GM18870 (cell line): ENCODE data around the gene MYRF.

Source experiments
- ATAC-seq: cut with Tn5 transposase; IDR thresholded peaks from one replicate; pipeline ENCODE4 v1.9.1; 2021; ENCODE audit warnings: moderate library complexity; ENCODE audit not compliant: unreplicated experiment

MYRF gene

GRCh38 chr11:61738776-61739175 lies 13.7 kb upstream of the MYRF start:
- no peak for ATAC-seq

GRCh38 chr11:61739413-61739812 lies 13.0 kb upstream of the MYRF start:
- ATAC-seq = no peak

- ATAC-seq = no peak
These were observed 12.5 kb upstream of the MYRF start for GRCh38 chr11:61739966-61740365.

- no peak for ATAC-seq
These were observed 10.0 kb upstream of the MYRF start for GRCh38 chr11:61742391-61742790.

- no peak for ATAC-seq
These were observed 8.8 kb upstream of the MYRF start for GRCh38 chr11:61743486-61744095.

- ATAC-seq = no peak
These were observed 8.3 kb upstream of the MYRF start for GRCh38 chr11:61744181-61744580.

- ATAC-seq = no peak
These were observed 7.8 kb upstream of the MYRF start for GRCh38 chr11:61744609-61745156.

- no peak for ATAC-seq
These were observed 6.5 kb upstream of the MYRF start for GRCh38 chr11:61745781-61746441.

- ATAC-seq = no peak
These were observed 5.8 kb upstream of the MYRF start for GRCh38 chr11:61746442-61747191.

GRCh38 chr11:61747192-61747966 lies 5.1 kb upstream of the MYRF start:
- ATAC-seq = no peak

GRCh38 chr11:61747967-61748285 lies 4.5 kb upstream of the MYRF start:
- ATAC-seq = no peak

- no peak for ATAC-seq
These were observed 2.7 kb upstream of the MYRF start for GRCh38 chr11:61749591-61750217.

- ATAC-seq = no peak
These were observed 1.7 kb upstream of the MYRF start for GRCh38 chr11:61750631-61751273.

GRCh38 chr11:61751384-61751783 lies 1.1 kb upstream of the MYRF start:
- ATAC-seq = no peak

- ATAC-seq = no peak
These were observed 587 bp downstream of the MYRF start for GRCh38 chr11:61752925-61753521.

- no peak for ATAC-seq
These were observed 1.2 kb downstream of the MYRF start for GRCh38 chr11:61753672-61754071.

GRCh38 chr11:61754534-61755482 lies 2.4 kb downstream of the MYRF start:
- no peak for ATAC-seq

- ATAC-seq = no peak
These were observed 3.7 kb downstream of the MYRF start for GRCh38 chr11:61756147-61756451.
